GM12878 (cell line): ENCODE measurements around the gene SH2B2.

Source experiments
- EP300 ChIP-seq, 2 experiments: fragments of 150-350 bp in 1 of 2; IDR thresholded peaks; 2 replicates each; pipeline ENCODE4 v1.6.1; 2011 to 2012; ENCODE audit warnings: low read depth in 2 of 2, low read length in 2 of 2, borderline replicate concordance in 1 of 2, improper control_type of control experiment in 1 of 2, inconsistent platforms in 1 of 2; ENCODE audit not compliant: control insufficient read depth in 1 of 2
- EZH2 ChIP-seq: IDR thresholded peaks from 2 replicates; pipeline ENCODE4 v1.6.1; 2012; ENCODE audit warnings: low read depth, mild to moderate bottlenecking, control low read depth, inconsistent platforms, low read length, borderline replicate concordance; ENCODE audit not compliant: control insufficient read depth
- MXI1 ChIP-seq: fragments of 150-350 bp; IDR thresholded peaks from 2 replicates; pipeline ENCODE4 v1.6.1; 2011; ENCODE audit warnings: low read depth, mild to moderate bottlenecking, inconsistent platforms, low read length, improper control_type of control experiment
- POLR2A ChIP-seq: IDR thresholded peaks from 2 replicates; pipeline ENCODE4 v1.6.1; 2011; ENCODE audit warnings: low read depth, mild to moderate bottlenecking, low read length
- TF ChIP-seq, protein P1 (sequence below), 3 experiments: IDR thresholded peaks in 2 of 3; conservative IDR thresholded peaks in 1 of 3; 2 replicates each; pipeline ENCODE4 v1.5.1; 2011; ENCODE audit warnings: low read depth in 3 of 3, low read length in 3 of 3, mild to moderate bottlenecking in 3 of 3, control low read depth in 2 of 3, moderate library complexity in 2 of 3, inconsistent platforms in 1 of 3, mixed read lengths in 1 of 3; ENCODE audit not compliant: control insufficient read depth in 2 of 3, insufficient read depth in 1 of 3; ENCODE audit errors: extremely low read depth in 1 of 3

DNA sequence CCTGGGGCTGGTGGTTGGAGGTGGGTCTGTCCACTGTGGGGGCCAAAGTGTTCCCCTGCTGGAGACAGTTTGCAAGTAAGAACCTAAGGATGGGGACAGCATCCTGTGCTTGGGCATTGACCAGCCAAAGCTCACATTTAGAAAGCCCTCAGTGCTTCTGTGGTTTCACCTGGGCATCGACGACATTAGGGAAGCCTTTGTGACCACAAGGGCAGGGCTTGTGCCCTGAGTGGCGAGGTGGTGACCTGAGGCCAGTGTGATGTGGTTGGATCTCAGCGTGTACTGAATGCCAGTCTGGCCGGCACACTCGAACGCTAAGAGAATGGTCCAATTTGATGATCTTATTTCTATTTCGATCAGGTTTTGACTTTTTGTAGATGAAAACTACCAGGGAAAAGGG lies 32.1 kb upstream of the SH2B2 start:
- TF ChIP-seq, protein P1, sequence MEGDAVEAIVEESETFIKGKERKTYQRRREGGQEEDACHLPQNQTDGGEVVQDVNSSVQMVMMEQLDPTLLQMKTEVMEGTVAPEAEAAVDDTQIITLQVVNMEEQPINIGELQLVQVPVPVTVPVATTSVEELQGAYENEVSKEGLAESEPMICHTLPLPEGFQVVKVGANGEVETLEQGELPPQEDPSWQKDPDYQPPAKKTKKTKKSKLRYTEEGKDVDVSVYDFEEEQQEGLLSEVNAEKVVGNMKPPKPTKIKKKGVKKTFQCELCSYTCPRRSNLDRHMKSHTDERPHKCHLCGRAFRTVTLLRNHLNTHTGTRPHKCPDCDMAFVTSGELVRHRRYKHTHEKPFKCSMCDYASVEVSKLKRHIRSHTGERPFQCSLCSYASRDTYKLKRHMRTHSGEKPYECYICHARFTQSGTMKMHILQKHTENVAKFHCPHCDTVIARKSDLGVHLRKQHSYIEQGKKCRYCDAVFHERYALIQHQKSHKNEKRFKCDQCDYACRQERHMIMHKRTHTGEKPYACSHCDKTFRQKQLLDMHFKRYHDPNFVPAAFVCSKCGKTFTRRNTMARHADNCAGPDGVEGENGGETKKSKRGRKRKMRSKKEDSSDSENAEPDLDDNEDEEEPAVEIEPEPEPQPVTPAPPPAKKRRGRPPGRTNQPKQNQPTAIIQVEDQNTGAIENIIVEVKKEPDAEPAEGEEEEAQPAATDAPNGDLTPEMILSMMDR (IDR thresholded peaks at IDR 0.05 in 2 of 3, conservative IDR thresholded peaks at IDR 0.05 in 1 of 3; ENCODE audit: control insufficient read depth in 2 of 3, extremely low read depth in 1 of 3, insufficient read depth in 1 of 3, low read depth in 3 of 3, low read length in 3 of 3): no peak
- no peak for TF ChIP-seq EZH2
- TF ChIP-seq EP300 (IDR thresholded peaks at IDR 0.05; ENCODE audit: borderline replicate concordance in 1 of 2, control insufficient read depth in 1 of 2, low read depth in 2 of 2, low read length in 2 of 2): no peak
- TF ChIP-seq MXI1: no peak
- no peak for TF ChIP-seq POLR2A
